SKM-1 (cell line): ENCODE results near the gene PDE7B.

Source experiments
- DNase-seq: peaks from one replicate; lab custom pipeline; 2025; ENCODE audit not compliant: unreplicated experiment; lab: John Stamatoyannopoulos, UW

The PDE7B gene

DNA sequence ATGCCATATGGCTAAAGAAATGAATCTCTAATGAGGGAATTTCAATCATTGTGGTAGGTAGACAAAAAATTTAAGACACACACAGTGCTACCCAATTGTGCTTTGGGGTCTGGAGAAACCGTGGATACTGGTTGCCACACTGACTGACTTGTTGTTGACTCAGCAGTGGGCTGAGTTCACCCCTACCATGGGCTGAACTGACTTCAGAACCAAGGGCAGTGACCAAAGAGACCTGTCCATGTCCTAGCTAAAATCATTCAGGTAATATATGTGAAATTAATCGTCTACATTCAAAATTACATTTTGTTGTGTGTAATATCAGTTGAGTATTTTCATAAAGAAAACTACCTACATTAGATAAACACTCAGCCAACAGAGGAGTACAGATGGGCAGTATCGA lies 131.6 kb downstream of the PDE7B start:
- no peak for DNase-seq

DNA sequence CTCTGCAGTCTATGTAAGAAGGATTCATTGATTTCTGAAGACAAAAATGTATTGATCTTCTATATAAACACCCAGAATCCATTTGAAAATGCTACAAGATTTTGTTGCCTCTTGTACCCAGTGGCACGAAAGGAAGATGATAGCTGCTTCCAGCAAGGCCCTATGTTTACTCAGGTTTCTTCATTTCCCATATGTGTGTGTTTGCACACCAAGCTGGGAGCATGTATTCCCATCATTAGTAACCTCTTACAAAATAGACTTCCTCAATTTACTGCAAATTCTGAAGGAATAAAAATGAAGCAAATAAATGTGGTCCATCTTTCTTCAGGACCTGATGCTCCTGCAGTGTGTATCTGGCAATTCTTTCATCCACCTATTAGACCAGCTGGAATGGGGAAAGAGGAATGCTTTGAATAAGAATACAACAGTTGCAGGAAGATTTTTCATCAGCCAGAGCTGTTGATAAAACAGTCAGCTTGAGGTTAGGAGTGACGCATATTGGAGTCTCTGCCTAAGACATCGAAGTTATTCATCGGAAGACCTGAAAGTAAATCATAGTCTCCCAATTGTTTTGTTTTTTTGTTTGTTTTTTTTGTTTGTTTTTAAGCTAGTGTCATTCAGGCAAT lies 132.3 kb downstream of the PDE7B start:
- no peak for DNase-seq

DNA sequence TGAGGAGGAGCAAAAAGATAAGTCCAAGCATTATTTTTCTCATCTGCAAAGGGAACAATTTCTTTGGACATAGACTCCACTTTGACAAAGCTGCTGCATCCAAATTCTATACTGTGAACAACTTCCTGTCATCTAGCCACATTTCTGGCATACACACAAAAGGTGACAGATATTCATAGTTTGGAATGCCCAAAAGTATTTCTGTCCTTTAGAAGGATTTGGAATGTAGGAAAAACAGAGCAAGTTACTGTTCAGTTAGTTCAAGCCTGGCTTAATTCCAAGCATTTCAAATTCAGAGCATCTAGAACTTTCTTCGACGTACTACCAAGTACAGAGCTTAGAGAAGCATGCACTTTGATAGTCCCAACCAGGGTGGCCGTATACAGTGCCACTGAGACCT lies 134.0 kb downstream of the PDE7B start:
- DNase-seq = no peak

DNA sequence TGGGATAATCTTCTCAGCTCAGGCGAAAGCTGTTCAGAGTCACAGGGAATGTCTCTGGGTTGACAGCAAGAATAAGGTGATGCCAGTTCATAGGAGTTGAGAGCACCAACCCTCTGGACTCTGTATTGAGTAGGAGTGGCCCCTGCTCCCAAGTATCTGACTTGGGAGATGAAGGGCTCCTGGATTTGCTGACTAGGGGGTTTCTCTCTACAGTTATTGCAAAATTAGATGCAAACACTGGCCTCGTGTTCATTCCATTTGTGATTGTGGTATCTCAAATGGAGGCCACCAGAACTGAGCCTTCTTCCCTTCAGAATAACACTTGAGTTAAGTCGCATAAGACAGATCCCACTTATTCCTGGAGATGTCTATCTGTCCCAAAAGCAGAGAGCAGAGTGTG lies 135.7 kb downstream of the PDE7B start:
- no peak for DNase-seq

DNA sequence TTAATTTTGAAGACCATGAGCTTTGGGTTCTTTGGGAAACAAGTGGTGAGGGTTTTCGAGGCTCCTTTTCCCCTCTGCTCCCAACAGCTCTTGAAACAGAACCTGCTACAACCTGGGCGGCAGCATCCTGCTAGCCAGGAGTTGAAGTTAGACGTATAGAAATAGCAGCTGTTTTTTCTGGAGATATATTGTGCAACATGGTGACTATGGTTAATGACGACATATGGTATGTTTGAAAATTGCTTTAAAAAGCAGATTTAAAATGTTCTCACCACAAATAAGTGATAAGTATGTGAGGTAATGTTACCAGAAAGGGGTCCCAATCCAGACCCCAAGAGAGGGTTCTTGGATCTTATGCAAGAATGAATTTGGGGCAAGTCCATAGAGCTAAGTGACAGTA lies 138.9 kb downstream of the PDE7B start:
- no peak for DNase-seq

DNA sequence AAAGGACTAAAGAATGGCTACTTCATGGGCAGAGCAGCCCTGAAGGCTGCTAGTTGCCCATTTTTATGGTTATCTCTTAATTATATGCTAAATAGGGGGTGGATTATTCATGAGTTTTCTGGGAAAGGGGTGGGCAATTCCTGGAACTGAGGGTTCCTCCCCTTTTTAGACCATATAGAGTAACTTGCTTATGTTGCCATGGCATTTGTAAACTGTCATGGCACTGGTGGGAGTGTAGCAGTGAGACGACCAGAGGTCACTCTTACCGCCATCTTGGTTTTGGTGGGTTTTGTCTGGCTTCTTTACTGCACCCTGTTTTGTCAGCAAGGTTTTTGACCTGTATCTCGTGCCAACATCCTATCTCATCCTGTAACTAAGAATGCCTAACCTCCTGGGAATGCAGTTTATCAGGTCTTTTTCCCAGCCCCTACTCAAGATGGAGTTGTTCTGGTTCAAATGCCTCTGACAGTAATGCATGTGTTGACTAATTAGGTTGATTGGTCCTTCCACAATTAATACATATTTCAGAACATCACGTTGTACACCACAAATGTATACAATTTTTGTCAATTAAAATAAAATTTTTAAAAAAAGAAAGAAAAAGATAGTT lies 139.5 kb downstream of the PDE7B start:
- no peak for DNase-seq

DNA sequence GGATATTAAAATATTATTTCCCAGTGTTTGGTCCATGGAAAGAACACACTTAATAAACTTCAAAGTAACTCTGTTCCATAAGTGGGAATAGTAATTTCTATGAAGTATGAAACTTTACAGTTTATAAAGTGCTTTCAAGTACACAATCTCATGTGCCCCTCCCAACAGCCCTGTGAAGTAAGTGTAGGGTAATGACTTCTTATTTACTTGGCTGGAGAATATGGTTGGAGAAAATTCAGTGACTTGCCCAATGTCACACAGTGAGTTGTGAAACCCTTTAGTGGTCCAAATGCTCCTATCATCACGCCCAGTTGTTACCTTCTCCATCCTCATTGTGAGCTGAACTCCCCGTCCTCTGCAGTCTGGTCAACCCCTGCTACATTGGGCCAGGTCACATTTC lies 141.2 kb downstream of the PDE7B start:
- DNase-seq = no peak

DNA sequence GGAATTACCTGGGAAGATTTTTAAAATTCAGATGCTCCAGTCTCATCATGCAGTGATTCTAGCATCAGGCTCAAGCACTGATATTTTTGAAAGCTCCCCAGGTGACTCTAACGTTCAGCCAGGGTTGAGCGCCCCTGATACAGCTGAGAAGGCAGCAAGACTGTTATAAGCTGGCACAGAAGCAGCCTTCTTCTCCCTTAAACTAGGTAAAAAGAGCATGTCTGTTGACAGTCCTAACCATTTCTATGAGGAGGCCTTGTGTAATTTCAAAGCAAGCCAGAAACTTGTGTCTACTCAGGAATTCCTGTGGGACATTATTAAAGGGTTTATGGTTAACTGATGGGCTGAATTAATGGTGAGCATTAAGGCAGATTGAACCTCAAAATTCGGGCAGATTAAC lies 141.9 kb downstream of the PDE7B start:
- DNase-seq = no peak

DNA sequence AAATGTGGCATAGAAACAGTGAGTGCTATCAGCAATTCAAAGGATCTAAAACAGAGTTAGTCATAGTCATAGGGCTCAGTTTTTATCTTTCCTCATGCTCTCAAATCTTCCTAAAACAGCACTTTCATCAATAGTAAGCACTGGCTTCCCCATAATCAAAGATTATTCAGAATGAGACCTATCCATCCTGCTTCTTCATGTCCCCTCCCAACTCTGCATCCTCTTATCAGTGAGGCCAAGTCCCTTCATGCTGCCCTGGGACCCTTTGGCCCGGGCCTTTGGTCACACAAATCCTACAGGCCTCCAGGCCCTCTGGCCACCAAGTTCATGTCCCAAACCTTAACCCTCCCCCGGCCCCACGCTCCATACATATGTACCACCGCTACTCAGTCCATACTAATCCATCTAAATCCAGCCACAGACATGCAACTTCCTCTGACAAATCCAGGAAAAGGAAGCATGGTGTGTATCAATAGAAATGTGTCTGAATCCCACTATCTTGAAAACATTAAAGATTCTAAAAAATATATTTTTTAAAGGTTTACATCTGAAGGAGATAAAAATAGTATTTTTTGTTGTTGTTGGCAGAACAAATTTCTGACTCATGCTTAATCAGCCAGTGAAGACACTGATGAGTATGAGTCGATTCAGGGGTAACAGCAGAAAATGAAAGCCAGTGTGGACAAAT lies 143.5 kb downstream of the PDE7B start:
- DNase-seq = no peak

DNA sequence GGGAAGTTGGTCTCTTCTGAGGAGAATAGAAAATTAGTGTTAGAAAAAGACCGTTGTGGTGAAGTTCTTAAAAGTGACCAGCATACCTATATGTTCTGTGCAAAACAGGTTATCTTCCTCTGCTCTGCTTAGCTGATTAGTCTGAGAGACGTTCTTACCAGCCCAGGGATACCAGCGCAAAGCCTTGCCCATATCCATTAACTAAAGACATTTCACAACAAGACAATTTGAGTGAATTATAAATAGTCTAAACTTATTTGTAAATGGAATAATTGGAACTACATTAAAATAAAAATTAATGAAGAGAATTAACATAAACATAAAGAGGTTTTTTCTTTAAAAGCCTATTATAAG lies 144.0 kb downstream of the PDE7B start:
- no peak for DNase-seq

DNA sequence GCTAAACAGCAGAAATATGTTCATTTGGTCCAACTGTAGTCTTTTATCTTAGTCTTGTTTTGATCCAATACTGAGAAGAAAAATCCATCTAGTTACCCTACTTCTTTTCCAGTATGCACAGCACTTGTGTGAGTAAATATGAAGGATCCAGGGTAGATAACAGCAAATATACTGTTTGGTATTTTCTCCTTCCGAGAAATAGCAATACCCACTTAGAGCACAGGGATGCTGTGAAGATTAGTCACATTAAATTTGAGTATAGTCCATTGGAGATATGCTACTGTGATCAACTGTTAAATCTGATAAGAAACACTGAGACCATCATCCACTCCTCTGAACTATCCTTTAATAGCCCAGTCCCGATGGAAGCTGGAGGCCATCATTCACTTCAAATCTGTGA lies 145.2 kb downstream of the PDE7B start:
- no peak for DNase-seq

DNA sequence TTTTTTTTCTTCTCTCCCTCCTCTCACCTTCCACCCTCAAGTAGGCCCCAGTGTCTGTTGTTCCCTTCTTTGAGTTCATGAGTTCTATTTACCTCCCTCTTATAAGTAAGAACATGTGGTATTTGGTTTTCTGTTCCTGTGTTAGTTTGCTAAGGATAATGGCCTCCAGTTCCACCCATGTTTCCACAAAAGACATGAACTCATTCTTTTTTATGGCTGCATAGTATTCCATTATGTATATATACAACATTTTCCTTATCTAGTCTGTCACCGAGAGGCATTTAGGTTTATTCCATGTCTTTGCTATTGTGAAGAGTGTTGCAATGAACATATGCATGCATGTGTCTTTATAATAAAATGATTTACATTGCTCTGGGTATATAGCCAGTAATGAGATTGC lies 147.9 kb downstream of the PDE7B start:
- DNase-seq = no peak

DNA sequence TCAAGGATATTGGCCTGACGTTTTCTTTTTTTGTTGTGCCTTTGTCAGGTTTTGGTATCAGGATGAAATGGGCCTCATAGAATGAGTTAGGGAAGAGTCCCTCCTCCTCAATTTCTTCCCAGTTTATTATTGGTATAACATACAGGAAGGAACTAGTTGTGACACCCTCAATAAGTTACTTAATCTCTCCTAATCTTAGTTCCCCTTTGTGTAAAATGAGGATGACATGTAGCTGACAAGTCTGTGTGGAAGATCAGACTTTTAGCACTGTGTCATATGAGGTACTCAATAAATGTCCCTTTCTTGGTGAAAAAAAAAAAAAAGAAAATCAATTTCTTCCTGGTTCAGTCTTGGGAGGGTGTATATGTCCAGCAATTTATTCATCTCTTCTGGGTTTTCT lies 155.8 kb downstream of the PDE7B start:
- DNase-seq = peak; percentile 62

DNA sequence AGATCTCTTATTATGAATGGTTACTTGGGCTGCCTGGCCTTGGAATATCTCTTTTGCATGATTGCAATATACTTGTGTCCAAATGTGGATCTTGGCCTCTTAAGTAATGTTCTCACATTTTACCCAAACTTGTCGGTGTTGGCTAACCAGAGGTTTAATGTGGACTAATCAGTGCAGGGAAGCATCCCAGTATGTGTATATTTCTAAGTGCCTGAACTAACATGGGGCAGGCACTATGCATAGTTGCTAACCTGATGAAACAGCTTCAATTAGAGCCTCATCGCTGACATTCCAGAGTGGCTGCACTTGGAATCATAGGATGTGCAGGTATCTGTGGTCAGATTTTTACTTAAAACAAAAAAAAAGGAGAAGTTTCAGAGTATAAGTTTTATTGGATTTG lies 160.0 kb downstream of the PDE7B start:
- DNase-seq = no peak

DNA sequence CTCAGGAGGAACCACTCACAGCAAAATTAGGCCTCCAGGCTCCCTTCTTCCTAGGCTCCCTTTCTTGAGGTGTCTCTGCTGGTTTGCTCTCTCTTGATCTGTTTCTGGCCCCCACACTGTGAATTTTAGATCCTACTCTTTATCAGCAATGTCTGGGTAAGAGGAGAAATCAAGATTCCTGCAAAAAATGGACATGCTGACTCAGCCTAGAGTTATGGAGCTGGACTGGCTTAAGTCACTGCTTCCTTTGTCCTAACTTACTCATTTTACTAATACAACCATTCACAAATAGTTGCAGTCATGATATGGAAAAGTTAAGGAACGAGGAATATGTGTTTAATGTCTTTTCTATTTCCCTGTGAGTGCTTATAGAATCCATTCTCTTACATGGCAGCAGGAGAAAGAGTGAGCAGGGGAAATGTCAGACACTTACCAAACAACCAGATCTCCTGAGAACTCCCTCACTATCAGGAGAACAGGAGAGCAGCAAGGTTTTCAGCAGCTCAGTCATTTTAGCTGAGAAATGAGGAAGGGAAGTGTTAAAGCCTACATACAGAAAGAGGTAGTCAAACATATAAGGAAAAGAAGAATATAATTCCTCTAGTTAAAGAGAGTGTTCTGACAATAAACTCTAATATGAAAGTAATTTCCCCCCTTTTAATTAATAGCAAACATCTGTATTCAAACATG lies 160.8 kb downstream of the PDE7B start:
- no peak for DNase-seq

DNA sequence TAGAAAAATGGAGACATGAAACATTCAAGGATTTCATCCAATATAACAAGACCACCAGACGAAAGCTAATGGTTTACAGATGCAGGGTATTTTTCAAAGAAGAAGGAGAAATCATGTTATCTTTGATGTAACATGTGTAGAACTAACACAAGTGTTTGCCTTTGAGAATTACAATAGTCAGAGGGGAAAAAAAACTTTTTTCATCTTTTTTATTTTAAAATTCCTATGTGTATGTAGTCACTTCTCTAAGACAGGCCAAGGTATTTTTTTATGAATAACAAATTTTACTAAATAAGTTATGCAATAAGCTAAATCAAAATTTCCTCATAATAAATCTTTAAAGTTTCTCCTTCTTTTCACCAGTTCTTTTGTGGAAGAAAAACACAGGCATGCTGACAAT lies 161.4 kb downstream of the PDE7B start:
- no peak for DNase-seq

DNA sequence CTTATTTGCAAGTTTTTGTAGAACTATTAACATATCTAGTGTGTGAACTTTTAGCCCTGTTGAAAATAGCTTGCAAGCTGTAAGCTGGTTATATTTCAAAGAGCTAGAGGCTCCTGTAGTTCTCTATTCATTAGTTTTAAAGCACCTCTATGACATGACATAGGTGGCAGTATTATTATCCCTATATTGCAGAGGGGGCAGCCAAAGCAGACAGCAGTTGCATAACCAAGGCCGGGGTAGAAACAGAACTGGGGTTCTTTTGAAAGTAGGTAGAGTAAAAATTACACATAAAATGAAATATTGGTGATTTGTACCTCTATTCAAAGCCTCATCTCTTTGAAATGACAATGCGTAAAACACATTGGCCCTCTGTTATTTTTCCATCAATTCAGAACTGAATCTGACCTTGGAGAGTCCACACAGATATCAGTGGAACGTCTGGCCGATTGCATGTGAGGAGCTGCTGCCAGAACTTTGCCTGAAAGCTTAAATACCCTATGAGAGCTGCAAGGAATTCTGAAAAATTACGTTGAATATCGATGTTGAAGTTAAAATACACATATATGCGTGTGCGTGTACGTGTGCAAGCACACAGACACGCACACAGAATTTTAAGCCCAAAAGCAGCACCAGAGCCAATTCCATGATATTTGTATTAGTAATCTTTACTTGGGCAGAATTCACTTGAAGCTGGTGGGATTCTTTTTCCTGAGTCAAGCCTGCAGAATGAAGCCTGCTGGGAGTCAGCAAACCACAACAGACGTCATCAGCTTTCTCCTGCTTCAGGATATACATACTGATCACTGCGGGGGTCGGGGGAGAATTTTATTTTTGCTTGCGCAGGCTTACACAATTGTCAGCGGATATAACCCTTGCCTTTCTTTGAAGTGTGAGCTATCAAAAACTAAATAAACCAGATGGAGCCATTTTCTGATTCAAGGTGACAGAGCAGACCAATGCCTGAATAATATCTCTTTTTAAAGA lies 163.2 kb downstream of the PDE7B start:
- DNase-seq = no peak

DNA sequence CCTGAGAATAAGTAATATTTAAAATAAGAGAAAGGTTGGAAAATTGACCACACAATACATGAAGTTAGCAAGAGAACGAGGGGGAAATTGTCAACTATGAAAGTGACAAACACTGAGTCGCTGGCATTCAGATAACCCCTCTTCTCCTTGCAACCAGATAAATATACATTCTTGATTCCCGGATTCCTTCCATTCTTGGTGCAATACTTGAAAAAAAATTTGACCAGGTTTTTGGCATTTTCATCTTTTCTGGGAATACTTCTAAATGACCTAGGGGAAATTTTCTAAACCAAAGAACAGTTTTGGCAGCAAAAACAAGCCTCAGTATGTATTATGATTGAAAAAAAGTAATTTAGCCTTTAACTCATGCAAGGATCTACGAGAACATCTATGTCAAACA lies 164.0 kb downstream of the PDE7B start:
- no peak for DNase-seq

DNA sequence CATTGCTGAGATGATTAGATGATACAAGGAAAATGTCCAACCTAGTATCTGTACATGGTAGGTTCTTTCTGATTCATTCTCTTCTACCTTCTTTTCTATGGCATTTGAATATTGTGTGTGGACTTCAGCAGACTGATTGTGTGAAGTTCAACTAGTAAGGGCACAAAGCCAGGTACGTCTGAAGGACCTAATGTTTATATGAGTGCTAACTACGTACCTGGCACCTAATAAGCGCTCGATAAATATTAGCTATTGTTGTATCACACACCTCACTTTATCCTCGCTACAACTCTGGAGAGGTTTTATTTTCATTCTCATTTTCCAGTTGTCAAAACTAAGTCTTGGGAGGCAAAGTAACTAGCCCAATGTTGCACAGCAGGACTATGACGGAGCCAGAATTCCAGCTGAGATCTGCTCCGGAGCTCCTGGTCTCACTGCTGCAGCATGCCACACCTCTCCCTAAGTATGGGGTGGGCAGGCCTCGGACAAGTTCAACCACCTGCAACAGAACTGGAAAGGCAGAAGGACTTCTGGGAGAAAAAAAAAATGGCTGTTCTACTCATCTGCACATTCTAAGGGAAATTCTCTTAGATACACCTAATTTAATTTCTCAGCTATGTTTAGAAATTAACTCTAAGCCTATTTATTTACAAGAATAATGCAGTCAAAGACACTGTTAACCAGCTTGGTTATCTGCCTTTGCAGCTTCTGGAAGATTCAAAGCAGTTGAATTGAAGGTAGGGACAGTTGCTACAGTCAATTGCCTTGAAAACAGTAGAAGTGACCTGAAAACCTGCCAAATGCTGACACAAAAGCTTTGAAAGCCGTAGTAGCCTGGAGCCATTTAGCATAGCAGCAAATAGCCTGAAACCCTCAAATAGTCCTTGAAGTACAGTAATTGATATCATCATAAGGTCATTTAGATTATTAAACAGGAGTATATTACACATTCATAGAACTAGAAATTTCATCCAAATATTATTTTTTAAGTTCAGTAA lies 165.0 kb downstream of the PDE7B start:
- no peak for DNase-seq

DNA sequence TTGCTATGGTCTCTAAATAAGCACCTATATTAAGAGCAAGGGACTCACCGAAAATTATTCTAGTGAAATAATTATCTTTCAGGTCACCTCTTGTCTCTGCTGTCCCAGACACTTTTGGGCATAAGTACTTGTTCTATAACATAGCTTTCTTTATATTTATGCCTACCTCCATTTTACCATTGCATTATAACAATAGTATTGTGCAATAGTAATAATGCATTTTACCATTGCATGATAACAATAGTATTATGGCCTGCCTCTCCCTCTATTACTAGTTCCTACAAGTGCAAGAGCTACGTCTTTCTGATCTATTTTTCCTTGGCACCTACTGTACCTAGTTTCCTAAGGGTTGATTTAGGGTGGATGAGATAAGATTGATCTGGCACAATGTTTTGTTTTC lies 169.2 kb downstream of the PDE7B start:
- DNase-seq = no peak
